Activated CD8-positive, alpha-beta memory T cell treated with anti-CD3 and anti-CD28 coated beads for 36 hours (primary cell): ENCODE measurements around the gene ELOVL5. TPM values are rescaled to one million over a fixed set of nuclear protein-coding genes. Genes with fewer than 3 reads are reported as not detected.
"Not testable (repeated sequence)": the region's sequence is repeated elsewhere in the genome, so short reads cannot be mapped to it uniquely, and the experiment has no call there.

Experiments
- CTCF ChIA-PET: fragments of 350-600 bp; sonication (Branson Sonifier 250); formaldehyde crosslinking; loops from one replicate; lab custom pipeline; 2021; ENCODE audit warnings: antibody characterized with exemption; lab: Charles Lee
- POLR2A ChIA-PET: fragments of 350-600 bp; sonication (Branson Sonifier 250); formaldehyde crosslinking; loops from one replicate; lab custom pipeline; 2021; ENCODE audit warnings: antibody characterized with exemption; lab: Charles Lee
- total RNA-seq, 2 experiments: library from RNA; stranded (reverse); gene quantifications; one replicate each; pipeline ENCODE4 v1.2.3, GENCODE V29; 2021

Gene ELOVL5
- total RNA-seq, 2 experiments from 2014 or later, result 109 TPM

GRCh38 chr6:53313784-53314400 is 34.9 kb downstream of the ELOVL5 start:
- ChIA-PET POLR2A (no interaction called here), CTCF (no interaction called here)

- ChIA-PET CTCF (no interaction called here), POLR2A (no interaction called here)
Measured at GRCh38 chr6:53312355-53312754, 36.4 kb downstream of the ELOVL5 start.

- CTCF ChIA-PET, result no interaction called here
- POLR2A ChIA-PET, result no interaction called here
Measured at GRCh38 chr6:53311586-53311935, 37.2 kb downstream of the ELOVL5 start.

DNA sequence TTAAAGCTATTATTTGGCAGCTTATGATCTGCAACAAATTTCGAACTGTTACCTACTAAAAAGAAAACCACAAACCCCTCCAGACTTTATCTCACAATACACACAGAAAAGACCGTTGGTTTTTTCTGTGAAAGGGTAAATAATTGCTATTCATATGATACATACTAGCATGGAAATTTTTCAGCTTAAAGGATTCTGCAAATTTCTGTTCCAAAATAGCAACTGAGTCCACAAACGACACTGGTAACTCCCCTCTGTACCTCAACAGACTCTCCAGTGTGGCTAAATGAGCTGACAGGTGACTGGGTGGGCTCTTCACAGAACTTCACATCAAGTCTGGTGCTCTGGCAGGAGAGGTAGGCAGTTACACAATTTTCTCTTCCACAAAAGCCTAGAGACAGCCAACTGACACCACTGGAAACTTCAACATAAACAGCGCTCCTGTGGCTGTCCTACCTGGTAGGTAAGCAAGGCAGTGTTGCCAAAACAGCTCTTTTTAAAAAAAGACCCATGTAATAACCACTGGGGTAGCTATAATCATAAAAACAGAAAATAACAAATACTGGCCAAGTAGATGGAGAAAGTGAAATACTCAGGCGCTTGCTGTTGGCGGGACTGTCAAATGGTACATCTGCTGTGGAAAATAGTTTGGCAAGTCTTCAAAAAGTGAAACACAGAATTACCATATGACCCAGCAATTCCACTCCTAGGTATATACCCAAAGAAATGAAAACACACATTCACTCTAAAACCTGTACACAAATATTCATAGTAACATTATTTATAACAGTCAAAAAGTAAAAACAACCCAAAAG is 37.8 kb downstream of the ELOVL5 start:
- ChIA-PET POLR2A (no interaction called here), CTCF (no interaction called here)

DNA sequence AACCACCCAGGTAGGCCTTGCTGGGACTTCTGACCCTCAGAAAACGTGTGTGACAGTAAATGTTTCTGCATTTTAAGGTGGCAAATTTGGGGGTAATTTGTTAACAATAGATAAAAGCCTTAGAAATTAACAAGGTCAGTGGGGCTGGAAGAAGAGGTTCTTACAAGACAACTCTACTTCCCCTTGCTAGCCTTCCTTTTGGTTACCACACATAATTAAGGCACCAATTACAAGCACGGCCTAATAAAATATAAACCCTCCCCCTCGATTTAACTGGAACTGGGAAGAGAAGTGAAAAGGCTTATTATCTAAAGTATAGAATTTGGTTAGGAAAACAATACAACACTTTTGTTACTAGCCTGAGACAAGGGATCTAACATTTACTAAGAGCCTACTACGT is 38.8 kb downstream of the ELOVL5 start:
- CTCF ChIA-PET, result no interaction called here
- POLR2A ChIA-PET, result no interaction called here

DNA sequence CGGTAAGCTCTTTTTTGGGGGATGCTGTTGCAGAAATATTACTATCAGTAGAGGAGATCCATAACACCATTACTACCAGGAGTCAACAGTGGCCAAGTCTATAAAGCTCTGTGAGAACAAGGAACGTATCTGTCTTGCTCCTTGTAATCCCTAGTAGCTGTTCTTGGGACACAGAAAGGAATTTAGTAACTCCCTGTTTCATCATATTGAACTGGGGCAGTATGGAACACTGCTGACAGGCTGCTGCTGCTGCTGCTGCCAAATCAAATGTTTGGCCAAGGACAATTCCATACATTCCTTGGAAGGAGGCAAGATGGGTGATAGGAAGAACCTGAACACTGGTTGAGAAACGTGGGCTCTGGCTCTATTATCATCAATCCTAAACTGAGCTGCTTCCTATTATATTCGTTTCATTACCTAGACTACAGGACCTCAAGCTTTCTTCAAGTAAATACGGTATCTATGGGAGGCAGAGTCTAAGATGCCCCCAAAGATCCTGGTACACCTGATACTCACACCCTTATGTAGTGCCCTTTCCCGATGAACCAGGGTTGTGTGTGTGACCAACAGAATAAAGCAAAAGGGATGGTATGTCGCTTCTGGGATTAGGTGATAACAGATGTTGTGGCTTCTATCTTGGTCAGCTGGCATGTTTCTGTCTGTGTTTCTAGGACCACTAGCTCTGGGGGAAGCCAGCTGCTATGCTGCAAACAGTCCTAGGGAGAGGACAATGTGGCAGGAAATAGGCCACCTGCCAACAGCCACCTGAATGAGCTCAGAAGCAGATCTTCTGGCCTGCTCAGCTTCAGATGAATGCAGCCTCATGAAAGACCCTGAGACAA is 39.5 kb downstream of the ELOVL5 start:
- ChIA-PET CTCF (no interaction called here), POLR2A (no interaction called here)

- ChIA-PET POLR2A (no interaction called here), CTCF (no interaction called here)
Measured at GRCh38 chr6:53306819-53307347, 41.9 kb downstream of the ELOVL5 start.

GRCh38 chr6:53306217-53306616 is 42.5 kb downstream of the ELOVL5 start:
- CTCF ChIA-PET, POLR2A ChIA-PET: not testable (repeated sequence)

DNA sequence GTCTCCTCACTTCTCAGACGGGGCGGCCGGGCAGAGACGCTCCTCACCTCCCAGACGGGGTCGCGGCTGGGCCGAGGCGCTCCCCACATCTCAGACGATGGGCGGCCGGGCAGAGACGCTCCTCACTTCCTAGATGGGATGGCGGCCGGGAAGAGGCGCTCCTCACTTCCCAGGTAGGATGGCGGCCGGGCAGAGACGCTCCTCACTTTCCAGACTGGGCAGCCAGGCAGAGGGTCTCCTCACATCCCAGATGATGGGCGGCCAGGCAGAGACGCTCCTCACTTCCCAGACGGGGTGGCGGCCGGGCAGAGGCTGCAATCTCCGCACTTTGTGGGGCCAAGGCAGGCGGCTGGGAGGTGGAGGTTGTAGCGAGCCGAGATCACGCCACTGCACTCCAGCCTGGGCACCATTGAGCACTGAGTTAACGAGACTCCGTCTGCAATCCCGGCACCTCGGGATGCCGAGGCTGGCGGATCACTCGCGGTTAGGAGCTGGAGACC is 43.2 kb downstream of the ELOVL5 start:
- CTCF ChIA-PET, POLR2A ChIA-PET: not testable (repeated sequence)

GRCh38 chr6:53304953-53305352 is 43.8 kb downstream of the ELOVL5 start:
- POLR2A ChIA-PET, CTCF ChIA-PET: not testable (repeated sequence)

- ChIA-PET POLR2A (no interaction called here), CTCF (no interaction called here)
Measured at GRCh38 chr6:53302678-53303360, 45.9 kb downstream of the ELOVL5 start.

DNA sequence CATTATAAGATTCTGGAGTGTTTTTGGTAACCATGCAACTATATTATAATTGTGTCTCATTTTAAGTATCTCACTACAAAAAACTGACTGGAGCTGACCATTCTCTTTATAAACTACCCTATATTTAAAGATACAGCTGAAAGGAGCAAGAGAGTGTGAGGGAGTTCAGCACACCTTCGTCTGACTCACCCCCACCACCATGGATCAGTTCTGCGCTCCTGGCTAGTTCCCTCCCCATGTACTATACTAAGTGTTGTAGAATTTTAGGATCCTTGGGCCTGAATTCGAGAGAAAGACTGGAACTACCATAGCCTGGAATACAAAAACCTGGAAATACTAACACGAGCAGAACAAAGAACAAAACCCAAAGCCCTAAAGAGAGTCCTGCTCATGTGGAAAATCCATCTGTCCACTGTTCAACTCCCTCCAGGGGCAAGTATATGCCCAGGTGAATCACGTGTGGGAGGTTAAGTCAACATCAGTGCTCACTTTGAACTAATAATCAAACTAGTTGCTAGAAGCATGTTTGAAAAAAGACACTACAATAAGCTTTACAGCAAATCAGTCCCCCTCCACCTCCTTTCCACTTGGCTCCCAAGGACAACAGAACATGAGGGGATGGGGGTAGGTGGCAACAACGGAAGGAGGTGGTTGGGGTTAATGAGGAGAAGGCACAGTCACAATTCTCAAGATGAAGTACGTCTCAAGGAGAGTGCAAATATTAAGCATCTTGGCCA is 46.8 kb downstream of the ELOVL5 start:
- ChIA-PET POLR2A (no interaction called here), CTCF (interaction anchor here (1.5 kb wide), 1 partner anchor 14 kb away, joined by 3 read pairs; no protein-coding TSS in a partner anchor)

GRCh38 chr6:53300656-53301551 is 47.8 kb downstream of the ELOVL5 start:
- POLR2A ChIA-PET, result no interaction called here
- CTCF ChIA-PET, result interaction anchor here (0.7 to 1.5 kb wide), 2 partner anchors 15 to 129 kb away, joined by 3 to 4 read pairs; no protein-coding TSS in a partner anchor

DNA sequence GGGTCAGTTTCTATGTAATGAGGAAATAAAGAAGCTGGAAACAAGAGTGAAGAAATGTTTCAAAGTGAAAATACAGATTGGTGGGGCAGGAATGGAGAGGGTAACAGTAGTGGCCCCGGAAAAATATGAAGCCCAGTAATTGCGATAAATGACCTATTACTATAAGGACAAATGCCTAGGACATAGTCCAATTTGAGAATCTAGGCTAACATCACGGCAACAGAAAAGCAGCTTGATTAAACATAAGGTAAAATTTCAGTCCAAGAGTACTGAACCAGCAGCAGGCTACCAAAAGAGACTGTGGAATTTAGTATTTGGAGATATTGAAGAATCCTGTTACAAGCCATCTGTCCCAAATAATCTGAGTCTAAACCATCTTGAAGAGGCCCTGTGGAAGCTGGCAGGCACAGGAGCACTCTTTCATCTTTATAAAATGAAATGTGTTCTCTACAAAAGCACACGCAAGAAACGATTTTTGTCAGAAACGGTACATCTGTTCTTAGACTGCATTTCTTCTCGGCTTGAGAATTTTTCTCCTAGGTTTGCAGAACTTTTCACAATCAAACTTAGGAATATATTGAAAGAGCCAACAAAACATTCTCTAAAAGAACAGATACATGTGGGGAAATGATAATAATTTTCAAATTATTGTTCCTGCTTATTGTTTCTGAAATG is 49.3 kb downstream of the ELOVL5 start:
- ChIA-PET CTCF (no interaction called here), POLR2A (no interaction called here)

DNA sequence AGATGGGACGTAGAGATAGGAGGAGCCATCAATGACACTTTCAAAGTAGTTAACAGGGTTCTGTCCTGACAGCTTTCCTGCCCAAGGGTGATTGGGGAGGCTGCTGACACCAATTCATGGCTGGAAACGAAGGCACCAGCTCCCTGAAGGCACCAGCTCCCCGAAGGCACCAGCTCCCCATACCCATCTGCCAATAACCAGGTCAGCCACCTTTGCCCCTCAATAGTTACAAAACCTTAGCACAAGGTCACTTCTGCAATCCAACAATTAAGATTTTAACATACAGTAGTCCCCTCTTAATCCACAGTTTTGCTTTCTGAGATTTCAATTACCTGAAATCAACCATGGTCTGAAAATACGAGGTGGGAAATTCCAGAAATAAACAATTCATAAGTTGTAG is 51.7 kb downstream of the ELOVL5 start:
- CTCF ChIA-PET, result interaction anchor here (1.1 kb wide), 1 partner anchor 125 kb away, joined by 3 read pairs; no protein-coding TSS in a partner anchor
- POLR2A ChIA-PET, result no interaction called here

GRCh38 chr6:53295176-53295575 is 53.6 kb downstream of the ELOVL5 start:
- ChIA-PET CTCF (no interaction called here), POLR2A (no interaction called here)

GRCh38 chr6:53294611-53295010 is 54.1 kb downstream of the ELOVL5 start:
- CTCF ChIA-PET, result no interaction called here
- POLR2A ChIA-PET, result no interaction called here
